ENCODE results near the gene AATK.

AATK gene

GRCh38 chr17:81129711-81130367 lies 36.2 kb downstream of the AATK start:
- H3K27ac ChIP-seq (ENCODE audit: poor library complexity, severe bottlenecking) = no peak overlapping the region
- TF ChIP-seq CTCF (IDR thresholded peaks at IDR 0.05; ENCODE audit: poor library complexity, severe bottlenecking) = no peak
- no peaks in the 10 kb centered on the region for H3K4me1 ChIP-seq (ENCODE audit: insufficient read depth, poor library complexity, severe bottlenecking)
- DNase-seq (ENCODE audit: low spot score) (no peak), ATAC-seq (ENCODE audit: low read depth) (no peak)
- no peaks in the 10 kb centered on the region for H3K36me3 ChIP-seq (ENCODE audit: low read depth)
- no peaks in the 10 kb centered on the region for H3K9me3 ChIP-seq (ENCODE audit: severe bottlenecking)
- H3K4me3 ChIP-seq (ENCODE audit: severe bottlenecking) = no peak overlapping the region
- no peaks in the 10 kb centered on the region for H3K27me3 ChIP-seq (ENCODE audit: insufficient read depth, poor library complexity, severe bottlenecking)

DNA sequence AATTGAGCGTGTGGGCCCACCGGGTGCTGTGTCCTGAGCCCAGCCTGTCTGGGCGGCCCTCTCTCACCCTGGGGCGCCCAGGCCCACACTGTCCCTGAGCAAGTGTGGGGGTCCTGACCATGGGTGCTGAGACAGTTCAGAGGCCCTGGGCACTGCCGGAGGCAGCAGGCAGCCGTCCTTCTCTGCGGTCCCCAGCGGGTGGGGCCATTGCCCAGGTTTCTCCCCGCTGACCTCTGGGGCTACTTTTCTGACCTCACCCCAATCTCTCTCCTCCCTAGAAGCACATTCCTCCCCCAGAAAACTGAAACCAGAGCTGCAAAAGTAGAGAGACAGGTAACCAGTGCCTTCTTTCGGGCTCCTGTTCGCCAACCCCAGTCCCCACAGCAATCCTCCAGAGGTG lies 36.7 kb downstream of the AATK start:
- H3K27me3 ChIP-seq (ENCODE audit: insufficient read depth, poor library complexity, severe bottlenecking) = no peaks in the 10 kb centered on the region
- H3K9me3 ChIP-seq (ENCODE audit: severe bottlenecking) = no peaks in the 10 kb centered on the region
- no peak for DNase-seq (ENCODE audit: low spot score)
- H3K36me3 ChIP-seq (ENCODE audit: low read depth) = no peaks in the 10 kb centered on the region
- no peak overlapping the region for H3K27ac ChIP-seq (ENCODE audit: poor library complexity, severe bottlenecking)
- H3K4me1 ChIP-seq (ENCODE audit: insufficient read depth, poor library complexity, severe bottlenecking) = no peaks in the 10 kb centered on the region
- ATAC-seq (ENCODE audit: low read depth) = no peak
- H3K4me3 ChIP-seq (ENCODE audit: severe bottlenecking) = no peak overlapping the region
- no peak for TF ChIP-seq CTCF (IDR thresholded peaks at IDR 0.05; ENCODE audit: poor library complexity, severe bottlenecking)

DNA sequence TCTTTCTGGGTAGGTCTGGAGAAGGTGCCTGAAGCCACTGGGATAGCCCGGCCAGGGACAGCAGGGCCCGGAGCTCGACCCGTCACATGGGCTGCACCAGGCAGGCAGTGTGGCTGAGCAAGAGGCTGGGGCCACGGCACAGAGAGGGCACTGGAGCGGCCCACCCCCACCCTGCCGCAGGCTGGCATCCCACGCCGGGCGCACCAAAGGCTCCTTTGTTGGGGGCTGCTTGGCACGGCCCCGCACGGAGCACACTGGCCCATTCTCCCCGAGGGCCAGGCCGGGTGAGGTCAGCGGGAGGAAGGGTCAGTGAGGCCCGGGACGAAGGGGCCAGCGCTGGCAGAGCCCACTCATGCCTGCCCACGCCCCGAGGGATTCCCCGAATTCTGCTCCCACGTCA lies 37.2 kb downstream of the AATK start:
- no peak for TF ChIP-seq CTCF (IDR thresholded peaks at IDR 0.05; ENCODE audit: poor library complexity, severe bottlenecking)
- no peaks in the 10 kb centered on the region for H3K9me3 ChIP-seq (ENCODE audit: severe bottlenecking)
- H3K27ac ChIP-seq (ENCODE audit: poor library complexity, severe bottlenecking) = no peak overlapping the region
- no peak for ATAC-seq (ENCODE audit: low read depth)
- no peaks in the 10 kb centered on the region for H3K36me3 ChIP-seq (ENCODE audit: low read depth)
- H3K27me3 ChIP-seq (ENCODE audit: insufficient read depth, poor library complexity, severe bottlenecking) = no peaks in the 10 kb centered on the region
- no peak for DNase-seq (ENCODE audit: low spot score)
- H3K4me3 ChIP-seq (ENCODE audit: severe bottlenecking) = no peak overlapping the region
- H3K4me1 ChIP-seq (ENCODE audit: insufficient read depth, poor library complexity, severe bottlenecking) = no peaks in the 10 kb centered on the region

- ATAC-seq (ENCODE audit: low read depth) (no peak), DNase-seq (ENCODE audit: low spot score) (no peak)
- H3K4me1 ChIP-seq (ENCODE audit: insufficient read depth, poor library complexity, severe bottlenecking) = no peaks in the 10 kb centered on the region
- H3K4me3 ChIP-seq (ENCODE audit: severe bottlenecking) = no peak overlapping the region
- TF ChIP-seq CTCF (IDR thresholded peaks at IDR 0.05; ENCODE audit: poor library complexity, severe bottlenecking) = no peak
- no peaks in the 10 kb centered on the region for H3K27me3 ChIP-seq (ENCODE audit: insufficient read depth, poor library complexity, severe bottlenecking)
- H3K27ac ChIP-seq (ENCODE audit: poor library complexity, severe bottlenecking) = no peak overlapping the region
- no peaks in the 10 kb centered on the region for H3K36me3 ChIP-seq (ENCODE audit: low read depth)
- no peaks in the 10 kb centered on the region for H3K9me3 ChIP-seq (ENCODE audit: severe bottlenecking)
Observed at GRCh38 chr17:81128338-81128737, 37.7 kb downstream of the AATK start.

GRCh38 chr17:81127526-81128177 lies 38.4 kb downstream of the AATK start:
- Histone ChIP-seq H3K27ac (ENCODE audit: poor library complexity, severe bottlenecking) (no peak overlapping the region), H3K4me3 (ENCODE audit: severe bottlenecking) (no peak overlapping the region), H3K9me3 (ENCODE audit: severe bottlenecking) (no peaks in the 10 kb centered on the region), H3K27me3 (ENCODE audit: insufficient read depth, poor library complexity, severe bottlenecking) (peaks cover 1% of the 10 kb centered on the region), H3K36me3 (ENCODE audit: low read depth) (no peaks in the 10 kb centered on the region), H3K4me1 (ENCODE audit: insufficient read depth, poor library complexity, severe bottlenecking) (no peaks in the 10 kb centered on the region)
- TF ChIP-seq CTCF (IDR thresholded peaks at IDR 0.05; ENCODE audit: poor library complexity, severe bottlenecking) = no peak
- no peak for DNase-seq (ENCODE audit: low spot score)
- no peak for ATAC-seq (ENCODE audit: low read depth)
